SK-N-SH (cell line): ENCODE results near the gene PROSER3. TPM values are rescaled to one million over a fixed set of nuclear protein-coding genes. Genes with fewer than 3 reads are reported as not detected.

Experiments
- CTCF ChIA-PET: fragments of 300-600, 350-600 bp; formaldehyde crosslinking; extraction: SDS; loops from one replicate; lab custom pipeline; 2021; lab: Yijun Ruan, JAX
- POLR2A ChIA-PET: fragments of 350-600 bp; sonication (Branson Sonifier 250); formaldehyde crosslinking; extraction: SDS; loops from one replicate; lab custom pipeline; 2020; ENCODE audit warnings: antibody characterized with exemption, inconsistent platforms; lab: Yijun Ruan, JAX
- DNase-seq: peaks from one replicate; pipeline ENCODE4 v3.0.0; 2012
- H2AFZ ChIP-seq: fragments of 200-600 bp; sonication (generic); 2 replicates; pipeline ENCODE4 v1.8.1; 2016; ENCODE audit warnings: antibody characterized with exemption, mild to moderate bottlenecking, low read depth
- H3F3A ChIP-seq: fragments of 200-600 bp; sonication (generic); replicated peaks from 2 replicates; pipeline ENCODE3; 2016; ENCODE audit warnings: antibody characterized with exemption, mild to moderate bottlenecking; ENCODE audit not compliant: insufficient read depth
- H3K27ac ChIP-seq, 2 experiments: fragments of 200-500 bp in 1 of 2; fragments of 200-600 bp in 1 of 2; sonication (Bioruptor generic) in 1 of 2; sonication (generic), shearing (Covaris generic) in 1 of 2; 2 replicates each; pipeline versions ENCODE4 v1.5.1 to v1.6.1; 2014 to 2016; ENCODE audit warnings: low read depth in 2 of 2, inconsistent platforms in 1 of 2, low read length in 1 of 2, mild to moderate bottlenecking in 1 of 2, mixed read lengths in 1 of 2
- H3K27me3 ChIP-seq: fragments of 200-600 bp; sonication (generic), shearing (Covaris generic); 2 replicates; pipeline ENCODE4 v1.6.1; 2016; ENCODE audit warnings: mixed run types; ENCODE audit not compliant: insufficient read depth
- H3K36me3 ChIP-seq, 2 experiments: fragments of 200-500 bp in 1 of 2; fragments of 200-600 bp in 1 of 2; sonication (Bioruptor generic) in 1 of 2; sonication (generic) in 1 of 2; replicated peaks in 1 of 2; 2 replicates each; pipeline versions ENCODE3 to v1.5.1; 2014 to 2016; ENCODE audit warnings: low read length in 1 of 2, mild to moderate bottlenecking in 1 of 2; ENCODE audit not compliant: insufficient read depth in 2 of 2, control insufficient read depth in 1 of 2
- H3K4me1 ChIP-seq, 2 experiments: fragments of 200-500 bp in 1 of 2; fragments of 200-600 bp in 1 of 2; sonication (Bioruptor generic) in 1 of 2; sonication (generic), shearing (Covaris generic) in 1 of 2; 2 replicates each; pipeline versions ENCODE4 v1.5.1 to v1.6.1; 2014 to 2016; ENCODE audit warnings: low read depth in 1 of 2, low read length in 1 of 2, mixed run types in 1 of 2; ENCODE audit not compliant: insufficient read depth in 2 of 2, control insufficient read depth in 1 of 2
- H3K4me2 ChIP-seq: fragments of 200-600 bp; sonication (generic), shearing (Covaris generic); 2 replicates; pipeline ENCODE4 v1.6.1; 2017; ENCODE audit warnings: mixed run types
- H3K4me3 ChIP-seq, 2 experiments: fragments of 200-500 bp in 1 of 2; fragments of 200-600 bp in 1 of 2; sonication (Bioruptor generic) in 1 of 2; sonication (generic), shearing (Covaris generic) in 1 of 2; 2 replicates each; pipeline versions ENCODE4 v1.5.1 to v1.8.1; 2014 to 2016; ENCODE audit warnings: low read depth in 2 of 2, inconsistent platforms in 1 of 2, low read length in 1 of 2, mild to moderate bottlenecking in 1 of 2, mixed read lengths in 1 of 2, moderate library complexity in 1 of 2
- H3K79me2 ChIP-seq: fragments of 200-600 bp; sonication (generic); 2 replicates; pipeline ENCODE4 v1.8.1; 2017; ENCODE audit warnings: mild to moderate bottlenecking; ENCODE audit not compliant: insufficient read depth
- H3K9ac ChIP-seq: fragments of 200-600 bp; sonication (generic); 2 replicates; pipeline ENCODE4 v1.6.1; 2017; ENCODE audit warnings: mixed run types
- H3K9me2 ChIP-seq: fragments of 200-600 bp; sonication (generic); 2 replicates; pipeline ENCODE4 v1.6.1; 2017; ENCODE audit warnings: mixed run types
- H3K9me3 ChIP-seq: fragments of 200-600 bp; sonication (generic); 2 replicates; pipeline ENCODE4 v1.6.1; 2017; ENCODE audit warnings: mixed run types, mild to moderate bottlenecking, moderate library complexity
- H4K20me1 ChIP-seq: fragments of 200-600 bp; sonication (generic); 2 replicates; pipeline ENCODE4 v1.6.1; 2017; ENCODE audit warnings: mild to moderate bottlenecking, mixed run types; ENCODE audit not compliant: insufficient read depth
- ELF1 ChIP-seq: IDR thresholded peaks from 2 replicates; pipeline ENCODE4 v1.4.0; 2012
- EP300 ChIP-seq, 2 experiments: IDR thresholded peaks; 2 replicates each; pipeline versions ENCODE4 v1.4.0 to v1.6.1; 2012; ENCODE audit warnings: borderline replicate concordance in 1 of 2, low read depth in 1 of 2, low read length in 1 of 2
- FOXJ3 ChIP-seq: sonication (generic); formaldehyde crosslinking; IDR thresholded peaks from 2 replicates; pipeline ENCODE4 v1.5.1; 2020; ENCODE audit warnings: mild to moderate bottlenecking, missing genetic modification reagents
- FOXM1 ChIP-seq: IDR thresholded peaks from 2 replicates; pipeline ENCODE4 v1.4.0; 2012; ENCODE audit warnings: low read depth, mild to moderate bottlenecking
- JUND ChIP-seq: IDR thresholded peaks from 2 replicates; pipeline ENCODE4 v1.4.0; 2012
- MAX ChIP-seq: IDR thresholded peaks from 2 replicates; pipeline ENCODE4 v1.4.0; 2012; ENCODE audit warnings: low read depth
- MXI1 ChIP-seq: IDR thresholded peaks from 2 replicates; pipeline ENCODE4 v1.6.1; 2012; ENCODE audit warnings: mild to moderate bottlenecking, low read depth, low read length, improper control_type of control experiment
- NFIC ChIP-seq: IDR thresholded peaks from 2 replicates; pipeline ENCODE4 v1.4.0; 2012; ENCODE audit warnings: borderline replicate concordance
- POLR2AphosphoS5 ChIP-seq: IDR thresholded peaks from 2 replicates; pipeline ENCODE4 v1.6.1; 2012; ENCODE audit warnings: low read depth, low read length
- RXRA ChIP-seq: IDR thresholded peaks from 2 replicates; pipeline ENCODE4 v1.4.0; 2012; ENCODE audit warnings: low read depth, mild to moderate bottlenecking, borderline replicate concordance
- SMC3 ChIP-seq: IDR thresholded peaks from 2 replicates; pipeline ENCODE4 v1.6.1; 2012; ENCODE audit warnings: low read depth, low read length, improper control_type of control experiment
- WGBS: methylation state at CpG from one replicate; pipeline ENCODE4 v1.1.6; 2017; ENCODE audit warnings: low lambda C conversion rate; 5-methylcytosine and 5-hydroxymethylcytosine counted together
- polyA plus RNA-seq, 3 experiments: library from polyadenylated mRNA; depleted of rRNA; stranded (reverse); fragments of >200 nt; gene quantifications; 2 replicates each; pipeline ENCODE4 v1.2.3, GENCODE V29; 2012
- TF ChIP-seq, protein P1 (sequence below): IDR thresholded peaks from 2 replicates; pipeline ENCODE4 v1.4.0; 2012; ENCODE audit warnings: low read depth, borderline replicate concordance
- TF ChIP-seq, protein P2 (sequence below): IDR thresholded peaks from 2 replicates; pipeline ENCODE4; 2012
- TF ChIP-seq, protein P3 (sequence below): fragments of 200-600 bp; sonication (generic); IDR thresholded peaks from 2 replicates; pipeline ENCODE4 v1.6.1; 2017; ENCODE audit warnings: antibody characterized with exemption, mild to moderate bottlenecking, moderate library complexity

The PROSER3 gene
- polyA plus RNA-seq, 1 of the 3 experiments (the other 2 are of a cell fraction), result 12.5 TPM

DNA sequence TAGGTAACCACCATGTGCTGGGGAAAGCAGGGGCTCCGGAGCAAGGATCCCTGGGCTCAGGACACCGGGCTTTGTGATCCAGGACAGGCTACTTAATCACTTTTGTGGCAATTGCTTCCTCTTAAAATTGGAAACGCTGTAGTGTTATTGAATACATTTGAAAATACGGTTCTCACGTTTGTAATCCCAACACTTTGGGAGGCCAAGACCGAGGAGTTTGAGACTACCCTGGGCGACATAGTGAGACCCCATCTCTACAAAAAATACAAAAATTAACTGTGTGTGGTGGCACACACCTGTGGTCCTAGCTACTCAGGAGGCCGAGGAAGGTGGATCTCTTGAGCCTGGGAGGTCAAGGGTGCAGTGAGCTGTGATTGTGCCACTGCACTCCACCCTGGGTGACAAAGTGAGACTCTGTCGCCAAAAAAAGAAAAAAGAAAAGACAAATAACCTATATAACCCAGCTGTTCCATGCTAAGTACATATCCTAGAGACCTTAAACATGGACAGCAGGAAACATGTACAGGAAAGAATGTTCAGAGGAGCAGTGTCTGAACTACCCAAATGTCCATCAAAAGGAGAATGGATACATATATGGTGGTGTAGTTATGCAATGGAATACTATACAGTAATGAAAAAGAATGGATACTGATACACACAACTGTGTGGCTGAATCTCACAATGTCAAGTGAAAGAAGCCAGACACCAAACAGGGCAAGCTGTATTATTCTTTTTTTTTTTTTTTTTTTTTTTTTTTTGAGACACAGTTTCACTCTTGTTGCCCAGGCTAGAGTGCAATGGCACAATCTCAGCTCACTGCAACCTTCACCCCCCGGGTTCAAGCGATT, 55.3 kb downstream of the PROSER3 start (continued):
- TF ChIP-seq, protein P1, sequence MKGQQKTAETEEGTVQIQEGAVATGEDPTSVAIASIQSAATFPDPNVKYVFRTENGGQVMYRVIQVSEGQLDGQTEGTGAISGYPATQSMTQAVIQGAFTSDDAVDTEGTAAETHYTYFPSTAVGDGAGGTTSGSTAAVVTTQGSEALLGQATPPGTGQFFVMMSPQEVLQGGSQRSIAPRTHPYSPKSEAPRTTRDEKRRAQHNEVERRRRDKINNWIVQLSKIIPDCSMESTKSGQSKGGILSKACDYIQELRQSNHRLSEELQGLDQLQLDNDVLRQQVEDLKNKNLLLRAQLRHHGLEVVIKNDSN, result no peak
- TF ChIP-seq MAX (no peak), FOXM1 (no peak)

GRCh38 chr19:35816262-35816661, 58.3 kb downstream of the PROSER3 start:
- Histone ChIP-seq H3K9me3 (no peaks in the 10 kb centered on the region), H3K27ac (no peak overlapping the region), H2AFZ (no peak overlapping the region), H3F3A (peaks cover 4% of the 10 kb centered on the region), H3K9me2 (no peaks in the 10 kb centered on the region), H3K9ac (no peak overlapping the region), H3K27me3 (peaks cover 10% of the 10 kb centered on the region; the same call in 1 of the 2 replicates), H3K4me2 (no peak overlapping the region), H3K36me3 (no peaks in the 10 kb centered on the region), H3K4me1 (no peaks in the 10 kb centered on the region), H3K79me2 (no peaks in the 10 kb centered on the region)
- no peak for DNase-seq
- 26% methylated on average over 6 of the region's 6 CpGs for WGBS
- POLR2A ChIA-PET, result interaction anchor here (0.6 kb wide), 1 partner anchor 45 kb away, joined by 3 read pairs; no protein-coding TSS in a partner anchor
- CTCF ChIA-PET, result interaction anchor here (1.1 to 1.8 kb wide), 2 partner anchors 8 to 10 kb away, joined by 3 to 7 read pairs; no protein-coding TSS in a partner anchor
- TF ChIP-seq JUND (no peak), NFIC (no peak), FOXJ3 (CRISPR knock-in tag) (no peak), MXI1 (no peak), RXRA (no peak), SMC3 (no peak), POLR2AphosphoS5 (no peak), ELF1 (no peak), EP300 (IDR thresholded peaks at IDR 0.05; ENCODE audit: borderline replicate concordance in 1 of 2, low read depth in 1 of 2, low read length in 1 of 2) (no peak), FOXM1 (no peak)
- TF ChIP-seq, protein P2, sequence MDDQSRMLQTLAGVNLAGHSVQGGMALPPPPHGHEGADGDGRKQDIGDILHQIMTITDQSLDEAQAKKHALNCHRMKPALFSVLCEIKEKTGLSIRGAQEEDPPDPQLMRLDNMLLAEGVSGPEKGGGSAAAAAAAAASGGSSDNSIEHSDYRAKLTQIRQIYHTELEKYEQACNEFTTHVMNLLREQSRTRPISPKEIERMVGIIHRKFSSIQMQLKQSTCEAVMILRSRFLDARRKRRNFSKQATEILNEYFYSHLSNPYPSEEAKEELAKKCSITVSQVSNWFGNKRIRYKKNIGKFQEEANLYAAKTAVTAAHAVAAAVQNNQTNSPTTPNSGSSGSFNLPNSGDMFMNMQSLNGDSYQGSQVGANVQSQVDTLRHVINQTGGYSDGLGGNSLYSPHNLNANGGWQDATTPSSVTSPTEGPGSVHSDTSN, result no peak
- TF ChIP-seq, protein P3, sequence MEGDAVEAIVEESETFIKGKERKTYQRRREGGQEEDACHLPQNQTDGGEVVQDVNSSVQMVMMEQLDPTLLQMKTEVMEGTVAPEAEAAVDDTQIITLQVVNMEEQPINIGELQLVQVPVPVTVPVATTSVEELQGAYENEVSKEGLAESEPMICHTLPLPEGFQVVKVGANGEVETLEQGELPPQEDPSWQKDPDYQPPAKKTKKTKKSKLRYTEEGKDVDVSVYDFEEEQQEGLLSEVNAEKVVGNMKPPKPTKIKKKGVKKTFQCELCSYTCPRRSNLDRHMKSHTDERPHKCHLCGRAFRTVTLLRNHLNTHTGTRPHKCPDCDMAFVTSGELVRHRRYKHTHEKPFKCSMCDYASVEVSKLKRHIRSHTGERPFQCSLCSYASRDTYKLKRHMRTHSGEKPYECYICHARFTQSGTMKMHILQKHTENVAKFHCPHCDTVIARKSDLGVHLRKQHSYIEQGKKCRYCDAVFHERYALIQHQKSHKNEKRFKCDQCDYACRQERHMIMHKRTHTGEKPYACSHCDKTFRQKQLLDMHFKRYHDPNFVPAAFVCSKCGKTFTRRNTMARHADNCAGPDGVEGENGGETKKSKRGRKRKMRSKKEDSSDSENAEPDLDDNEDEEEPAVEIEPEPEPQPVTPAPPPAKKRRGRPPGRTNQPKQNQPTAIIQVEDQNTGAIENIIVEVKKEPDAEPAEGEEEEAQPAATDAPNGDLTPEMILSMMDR, result no peak
- TF ChIP-seq, protein P1, result no peak
- TF ChIP-seq, all 33 proteins: peak for 0
- H4K20me1 ChIP-seq, result no peaks in the 10 kb centered on the region
- no peak overlapping the region for H3K4me3 ChIP-seq
